Stimulated activated effector memory CD8-positive, alpha-beta T cell treated with anti-CD3 and anti-CD28 coated beads, Interleukin-12 subunit alpha, Interleukin-12 subunit beta, amount 100 ng/mL, for 72 hours (primary cell): ENCODE measurements around the gene RNF144A.

ENCODE experiments used
- ATAC-seq: fragments of 150-1000 bp; cut with Tn5 transposase; 2 replicates; pipeline ENCODE4 v1.10.0; 2021
- DNase-seq, 2 donors: peaks; one replicate each; pipeline ENCODE4 v3.0.0; 2021 to 2022; ENCODE audit warnings: low spot score in 2 of 2
- H3K27ac Mint-ChIP-seq: one replicate; pipeline ENCODE4 v1.8.0; 2022; ENCODE audit warnings: mild to moderate bottlenecking, mixed read lengths
- H3K36me3 Mint-ChIP-seq: one replicate; pipeline ENCODE4 v1.8.0; 2022; ENCODE audit warnings: mild to moderate bottlenecking, mixed read lengths
- H3K4me1 Mint-ChIP-seq: one replicate; pipeline ENCODE4 v1.8.0; 2022; ENCODE audit warnings: mixed read lengths
- H3K4me3 Mint-ChIP-seq: one replicate; pipeline ENCODE4 v1.8.0; 2022; ENCODE audit warnings: mild to moderate bottlenecking, mixed read lengths
- H3K9me3 Mint-ChIP-seq: one replicate; pipeline ENCODE4 v1.8.0; 2022; ENCODE audit warnings: mixed read lengths

Gene RNF144A

GRCh38 chr2:7007488-7007845, 90.3 kb downstream of the RNF144A start:
- Mint-ChIP-seq H3K4me3 (no peak overlapping the region), H3K27ac (peak overlapping the region; percentile 63), H3K4me1 (peaks cover 41% of the 10 kb centered on the region), H3K36me3 (peaks cover 16% of the 10 kb centered on the region), H3K9me3 (no peaks in the 10 kb centered on the region)
- ATAC-seq = no peak
- no peak for DNase-seq

- H3K9me3 Mint-ChIP-seq = no peaks in the 10 kb centered on the region
- ATAC-seq (peak; percentile 4), DNase-seq (no peak)
- H3K36me3 Mint-ChIP-seq = peaks cover 16% of the 10 kb centered on the region
- peak overlapping the region; percentile 63 for H3K27ac Mint-ChIP-seq
- peaks cover 47% of the 10 kb centered on the region for H3K4me1 Mint-ChIP-seq
- H3K4me3 Mint-ChIP-seq = no peak overlapping the region
These were observed 90.9 kb downstream of the RNF144A start for GRCh38 chr2:7007846-7008741.

DNA sequence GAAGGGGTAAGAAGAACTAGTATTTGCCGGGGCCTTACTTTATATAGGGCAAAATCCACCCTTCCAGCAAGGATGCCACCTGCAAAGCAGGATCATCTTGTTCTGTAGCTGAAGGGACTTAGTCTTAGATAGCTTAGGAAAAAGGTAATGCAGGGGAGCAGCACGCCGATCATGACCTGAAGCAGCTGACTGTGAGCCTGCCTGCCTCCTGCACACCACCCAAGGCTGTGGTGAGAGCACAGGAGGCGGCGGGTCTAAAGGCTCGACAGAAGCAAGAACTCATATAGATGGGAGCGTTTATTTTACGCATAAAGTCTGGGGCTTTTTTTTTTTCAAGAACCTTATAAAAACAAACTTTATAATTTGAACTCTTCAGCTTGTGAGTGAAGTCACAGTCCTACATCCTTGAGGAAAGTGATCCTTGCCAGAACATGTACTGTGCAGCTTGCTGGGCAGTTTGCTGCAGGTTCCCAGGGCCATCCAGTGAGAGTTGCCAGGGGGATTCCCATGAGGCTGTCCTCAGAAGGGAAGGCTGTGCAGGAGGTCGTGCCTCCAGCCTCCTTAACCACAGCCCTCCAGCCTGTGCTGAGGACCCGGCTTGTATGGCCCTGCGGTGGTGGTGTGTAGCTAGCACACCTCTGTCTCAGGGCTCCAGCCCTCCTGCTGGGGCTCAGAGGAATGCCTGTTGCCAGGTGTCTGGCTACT, 92.1 kb downstream of the RNF144A start:
- peaks cover 60% of the 10 kb centered on the region for H3K4me1 Mint-ChIP-seq
- no peak for ATAC-seq
- H3K9me3 Mint-ChIP-seq = no peaks in the 10 kb centered on the region
- no peak overlapping the region for H3K4me3 Mint-ChIP-seq
- H3K36me3 Mint-ChIP-seq = peaks cover 15% of the 10 kb centered on the region
- DNase-seq = no peak
- H3K27ac Mint-ChIP-seq = no peak overlapping the region

GRCh38 chr2:7010391-7011054, 93.3 kb downstream of the RNF144A start:
- no peak for DNase-seq
- Mint-ChIP-seq H3K4me3 (no peak overlapping the region), H3K36me3 (peaks cover 16% of the 10 kb centered on the region), H3K27ac (no peak overlapping the region), H3K4me1 (peaks cover 65% of the 10 kb centered on the region), H3K9me3 (no peaks in the 10 kb centered on the region)
- no peak for ATAC-seq

DNA sequence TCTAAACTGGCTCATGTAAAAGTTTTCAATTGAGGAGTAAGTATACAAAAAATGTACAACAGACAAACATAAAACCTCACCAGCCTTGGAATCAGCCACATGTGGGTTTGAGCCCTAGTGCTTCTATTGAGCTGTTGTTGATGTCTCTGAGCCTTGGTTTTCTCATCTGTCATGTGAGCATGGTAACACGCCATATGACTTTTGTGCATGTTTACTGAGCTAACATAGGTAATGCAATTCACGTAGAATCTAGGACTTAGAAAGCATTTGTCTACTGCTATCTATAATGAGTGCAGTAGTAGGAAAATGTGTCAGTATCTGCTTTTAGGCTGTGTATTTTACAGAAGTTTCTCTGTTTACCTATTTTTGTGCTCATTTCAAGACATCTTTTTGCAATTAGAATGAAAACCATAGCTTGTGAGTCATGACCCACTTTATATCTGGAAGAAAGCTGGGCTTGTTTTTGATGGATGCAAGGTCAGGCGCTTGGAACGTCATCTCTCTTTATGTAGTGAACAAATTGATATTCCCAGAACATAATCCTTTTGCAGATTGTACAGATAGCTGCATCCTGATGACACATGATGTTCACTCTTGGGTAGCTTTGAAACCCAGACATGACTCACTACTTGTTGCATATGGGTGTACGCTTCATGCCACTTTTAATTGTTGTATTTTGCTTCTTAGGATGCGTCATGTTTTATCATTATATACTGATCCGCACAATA, 94.3 kb downstream of the RNF144A start:
- ATAC-seq = peak; percentile 63
- no peak for DNase-seq
- Mint-ChIP-seq H3K4me1 (peaks cover 65% of the 10 kb centered on the region), H3K27ac (no peak overlapping the region), H3K9me3 (no peaks in the 10 kb centered on the region), H3K36me3 (peaks cover 16% of the 10 kb centered on the region), H3K4me3 (no peak overlapping the region)

GRCh38 chr2:7012141-7012764, 95.0 kb downstream of the RNF144A start:
- no peak for DNase-seq
- H3K9me3 Mint-ChIP-seq = no peaks in the 10 kb centered on the region
- no peak overlapping the region for H3K27ac Mint-ChIP-seq
- no peak for ATAC-seq
- H3K36me3 Mint-ChIP-seq = peaks cover 16% of the 10 kb centered on the region
- peaks cover 61% of the 10 kb centered on the region for H3K4me1 Mint-ChIP-seq
- H3K4me3 Mint-ChIP-seq = no peak overlapping the region

DNA sequence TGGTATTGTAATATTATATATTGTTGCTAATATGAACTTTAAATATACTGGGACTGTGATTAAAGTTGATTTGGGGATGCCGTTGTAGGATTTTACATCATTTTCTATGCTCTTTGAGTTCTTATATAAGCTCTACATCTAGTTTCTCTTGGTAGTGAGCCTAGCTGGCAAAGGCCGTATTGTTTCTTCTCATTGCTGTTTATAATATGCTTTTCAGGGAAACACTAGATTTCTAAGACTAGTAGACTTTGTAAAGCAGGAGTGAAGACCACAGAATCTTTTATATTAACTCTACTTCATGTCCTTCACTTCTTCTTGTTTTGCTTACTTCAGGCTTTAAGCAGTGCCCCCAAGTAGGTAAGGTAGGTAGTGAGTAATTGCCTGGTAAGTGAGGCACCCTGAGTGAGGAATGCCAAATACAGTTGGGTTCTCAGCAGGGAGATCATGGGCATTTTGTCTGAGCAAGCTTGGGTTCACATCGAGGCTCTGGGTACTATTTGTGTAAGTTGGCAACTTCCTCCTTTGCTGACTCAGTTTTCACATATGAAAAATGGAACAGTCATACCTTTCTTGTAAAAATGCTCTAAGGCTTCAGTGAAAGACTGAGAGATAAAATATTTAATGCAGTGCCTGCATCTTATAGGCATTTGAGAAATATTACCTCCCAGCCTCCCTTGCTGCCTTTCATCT, 96.4 kb downstream of the RNF144A start:
- H3K27ac Mint-ChIP-seq = peak overlapping the region; percentile 29
- H3K4me3 Mint-ChIP-seq = no peak overlapping the region
- no peak for DNase-seq
- peaks cover 24% of the 10 kb centered on the region for H3K36me3 Mint-ChIP-seq
- H3K4me1 Mint-ChIP-seq = peaks cover 47% of the 10 kb centered on the region
- H3K9me3 Mint-ChIP-seq = no peaks in the 10 kb centered on the region
- peak; percentile 82 for ATAC-seq

DNA sequence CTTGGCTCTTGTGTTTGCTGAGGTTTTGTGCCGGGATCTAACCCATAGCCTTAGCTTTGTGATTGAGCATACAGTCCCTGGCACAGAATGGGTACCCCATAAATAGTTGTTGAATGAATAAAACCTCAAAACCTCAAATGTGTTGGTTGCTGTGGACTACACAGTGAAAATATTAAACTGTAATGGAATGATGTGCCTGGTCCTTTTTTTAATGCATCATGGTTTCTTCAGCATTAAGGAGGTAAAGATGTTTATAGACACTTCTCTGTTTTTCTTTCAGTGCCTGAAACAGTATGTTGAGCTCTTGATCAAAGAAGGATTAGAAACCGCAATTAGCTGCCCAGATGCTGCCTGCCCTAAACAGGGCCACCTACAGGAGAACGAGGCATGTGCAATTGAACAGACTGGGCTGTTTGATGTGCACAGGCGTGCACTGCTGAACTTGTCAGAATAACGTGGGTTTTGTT, 97.0 kb downstream of the RNF144A start:
- H3K27ac Mint-ChIP-seq = peak overlapping the region; percentile 29
- peaks cover 41% of the 10 kb centered on the region for H3K4me1 Mint-ChIP-seq
- H3K36me3 Mint-ChIP-seq = peaks cover 24% of the 10 kb centered on the region
- H3K9me3 Mint-ChIP-seq = no peaks in the 10 kb centered on the region
- no peak for DNase-seq
- H3K4me3 Mint-ChIP-seq = no peak overlapping the region
- no peak for ATAC-seq

GRCh38 chr2:7015007-7015950, 98.1 kb downstream of the RNF144A start:
- H3K36me3 Mint-ChIP-seq = peaks cover 26% of the 10 kb centered on the region
- DNase-seq = no peak
- peak overlapping the region; percentile 29 for H3K27ac Mint-ChIP-seq
- H3K9me3 Mint-ChIP-seq = no peaks in the 10 kb centered on the region
- no peak overlapping the region for H3K4me3 Mint-ChIP-seq
- H3K4me1 Mint-ChIP-seq = peaks cover 40% of the 10 kb centered on the region
- no peak for ATAC-seq

DNA sequence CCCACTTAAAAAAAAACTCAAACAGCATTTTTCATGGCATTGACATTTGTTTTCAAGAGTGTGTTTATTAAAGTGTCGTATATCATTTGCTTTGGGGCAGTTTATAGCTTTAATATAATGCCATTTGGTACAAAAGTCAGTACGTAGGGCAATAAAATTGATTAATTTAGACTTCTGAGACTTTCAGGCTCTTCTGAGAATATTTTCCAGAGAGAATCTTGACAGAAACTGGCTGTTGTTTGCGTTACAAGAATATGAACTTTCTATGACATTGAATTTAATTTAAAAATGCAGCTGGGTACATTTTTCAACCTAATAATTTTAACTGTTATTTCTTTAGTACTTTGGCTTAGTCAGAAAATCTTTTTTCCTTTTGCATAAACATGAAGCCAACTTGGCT, 98.9 kb downstream of the RNF144A start:
- peaks cover 35% of the 10 kb centered on the region for H3K4me1 Mint-ChIP-seq
- no peaks in the 10 kb centered on the region for H3K9me3 Mint-ChIP-seq
- H3K27ac Mint-ChIP-seq = no peak overlapping the region
- ATAC-seq = no peak
- no peak overlapping the region for H3K4me3 Mint-ChIP-seq
- peaks cover 32% of the 10 kb centered on the region for H3K36me3 Mint-ChIP-seq
- no peak for DNase-seq

DNA sequence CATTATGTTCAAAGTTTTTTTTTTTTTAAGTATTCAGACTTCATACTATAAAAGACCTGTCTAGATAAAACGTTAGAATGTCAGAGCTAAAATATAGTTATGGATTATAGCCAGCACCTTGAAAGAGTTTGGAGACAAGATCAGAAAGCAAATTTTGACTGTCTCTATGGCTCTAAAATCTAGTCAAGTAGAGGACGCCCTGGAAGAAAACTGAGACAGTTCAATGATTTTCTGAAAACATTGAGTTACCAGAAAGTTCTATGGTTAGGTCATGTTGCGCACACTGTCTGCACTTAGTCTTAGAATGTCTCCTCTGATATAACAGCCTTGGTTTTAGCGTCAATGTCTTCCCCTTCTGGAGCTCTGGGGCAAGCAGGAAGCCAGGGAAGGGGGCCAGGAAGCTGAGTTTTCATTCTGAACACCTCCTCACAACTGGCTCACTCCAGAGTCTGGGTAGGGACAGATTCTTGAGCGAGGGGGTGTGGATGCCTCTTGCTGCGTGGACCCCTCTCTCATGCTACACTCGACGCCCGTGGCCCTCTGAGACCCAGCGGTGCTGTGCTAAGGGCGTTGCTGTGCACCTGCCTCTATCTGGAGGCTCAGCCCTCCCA, 99.5 kb downstream of the RNF144A start:
- Mint-ChIP-seq H3K9me3 (no peaks in the 10 kb centered on the region), H3K36me3 (peaks cover 32% of the 10 kb centered on the region), H3K27ac (no peak overlapping the region), H3K4me3 (no peak overlapping the region), H3K4me1 (peaks cover 32% of the 10 kb centered on the region)
- ATAC-seq = no peak
- no peak for DNase-seq

DNA sequence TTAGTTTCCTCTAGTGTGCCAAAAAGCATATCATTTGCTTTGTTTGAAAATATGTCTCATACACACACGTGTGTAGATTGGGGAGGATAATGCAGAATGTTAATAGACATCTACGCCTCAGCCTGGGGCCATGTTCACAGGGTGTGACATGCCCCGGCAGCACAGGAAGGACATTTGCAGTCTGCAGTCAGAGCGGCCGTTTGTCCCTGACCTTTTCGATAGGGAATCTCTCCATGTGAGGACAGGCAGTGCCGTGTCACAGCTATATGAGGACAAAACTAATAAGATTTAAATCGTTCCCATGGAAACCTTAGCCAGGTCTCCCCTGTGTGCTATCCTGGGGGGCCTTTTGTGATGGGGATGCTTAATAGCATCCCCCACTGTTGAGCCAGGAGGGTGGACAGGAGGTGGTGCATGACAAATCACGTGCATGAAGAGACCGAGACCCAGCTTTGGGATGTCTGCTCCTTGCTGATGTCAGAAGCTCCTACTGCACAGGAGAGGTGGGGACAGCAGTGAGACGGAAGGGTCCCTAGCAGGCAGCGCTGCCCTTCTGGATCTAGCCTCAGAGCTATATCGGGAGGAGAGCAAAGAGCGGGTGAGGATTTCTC, 100.6 kb downstream of the RNF144A start:
- Mint-ChIP-seq H3K9me3 (no peaks in the 10 kb centered on the region), H3K4me1 (peaks cover 21% of the 10 kb centered on the region), H3K4me3 (no peak overlapping the region), H3K27ac (no peak overlapping the region), H3K36me3 (peaks cover 32% of the 10 kb centered on the region)
- no peak for DNase-seq
- ATAC-seq = no peak

- Mint-ChIP-seq H3K27ac (no peak overlapping the region), H3K9me3 (no peaks in the 10 kb centered on the region), H3K4me1 (peaks cover 16% of the 10 kb centered on the region), H3K36me3 (peaks cover 38% of the 10 kb centered on the region), H3K4me3 (no peak overlapping the region)
- ATAC-seq (no peak), DNase-seq (no peak)
These were observed 101.1 kb downstream of the RNF144A start for GRCh38 chr2:7018282-7018701.
